ENCODE measurements around the gene ZNF518B.
A peak's percentile ranks its signal among the peaks of the same experiment; 100 is the strongest.

Gene ZNF518B

DNA sequence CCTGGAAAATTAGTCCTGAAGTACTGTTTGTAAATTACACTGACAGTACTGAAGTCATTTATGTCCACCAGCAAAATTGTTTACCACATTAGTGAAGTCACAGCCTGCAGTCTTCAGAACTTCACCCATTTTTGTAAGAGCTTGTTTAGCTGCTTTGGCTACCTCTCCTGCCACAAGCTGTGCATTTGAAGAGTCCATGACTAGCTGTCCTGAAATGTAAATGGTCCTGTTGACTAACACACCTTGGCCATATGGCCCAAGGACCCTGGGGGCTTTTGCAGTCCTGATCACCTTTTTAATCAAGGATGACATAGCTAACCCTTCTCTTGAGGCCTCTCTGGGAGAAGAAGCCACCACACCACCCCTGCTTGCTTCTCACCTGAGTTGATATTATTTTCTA, 21.4 kb upstream of the ZNF518B start:
- ChIA-PET CTCF (no interaction called here), POLR2A (no interaction called here)
- H3K4me3 ChIP-seq (ENCODE audit: low read depth, low read length), result no peak overlapping the region
- TF ChIP-seq, protein P1, sequence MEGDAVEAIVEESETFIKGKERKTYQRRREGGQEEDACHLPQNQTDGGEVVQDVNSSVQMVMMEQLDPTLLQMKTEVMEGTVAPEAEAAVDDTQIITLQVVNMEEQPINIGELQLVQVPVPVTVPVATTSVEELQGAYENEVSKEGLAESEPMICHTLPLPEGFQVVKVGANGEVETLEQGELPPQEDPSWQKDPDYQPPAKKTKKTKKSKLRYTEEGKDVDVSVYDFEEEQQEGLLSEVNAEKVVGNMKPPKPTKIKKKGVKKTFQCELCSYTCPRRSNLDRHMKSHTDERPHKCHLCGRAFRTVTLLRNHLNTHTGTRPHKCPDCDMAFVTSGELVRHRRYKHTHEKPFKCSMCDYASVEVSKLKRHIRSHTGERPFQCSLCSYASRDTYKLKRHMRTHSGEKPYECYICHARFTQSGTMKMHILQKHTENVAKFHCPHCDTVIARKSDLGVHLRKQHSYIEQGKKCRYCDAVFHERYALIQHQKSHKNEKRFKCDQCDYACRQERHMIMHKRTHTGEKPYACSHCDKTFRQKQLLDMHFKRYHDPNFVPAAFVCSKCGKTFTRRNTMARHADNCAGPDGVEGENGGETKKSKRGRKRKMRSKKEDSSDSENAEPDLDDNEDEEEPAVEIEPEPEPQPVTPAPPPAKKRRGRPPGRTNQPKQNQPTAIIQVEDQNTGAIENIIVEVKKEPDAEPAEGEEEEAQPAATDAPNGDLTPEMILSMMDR (IDR thresholded peaks at IDR 0.05; ENCODE audit: insufficient read depth, low read length, missing control alignments), result no peak
- no peak for DNase-seq (ENCODE audit: low read depth, low spot score)

DNA sequence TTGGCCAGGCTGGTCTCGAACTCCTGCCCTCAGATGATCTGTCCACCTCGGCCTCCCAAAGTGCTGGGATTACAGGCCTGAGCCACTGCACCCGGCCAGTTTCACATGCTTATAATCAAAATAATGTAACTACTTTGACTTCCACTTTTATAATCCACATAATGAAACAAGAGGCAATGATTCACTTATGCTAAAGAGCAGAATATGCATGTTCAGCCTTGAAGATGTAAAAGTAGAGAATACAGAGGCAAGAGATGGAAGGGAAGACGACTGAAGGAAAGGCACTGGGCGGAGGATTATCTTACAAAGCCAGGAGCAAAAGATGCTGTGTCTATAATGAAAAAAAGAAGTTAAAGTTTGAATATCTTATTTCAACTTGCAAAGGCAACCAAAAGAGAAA, 13.3 kb upstream of the ZNF518B start:
- TF ChIP-seq, protein P1 (IDR thresholded peaks at IDR 0.05; ENCODE audit: insufficient read depth, low read length, missing control alignments), result no peak
- CTCF ChIA-PET, result interaction anchor here (1.2 to 3.3 kb wide), 2 partner anchors 9 kb away, joined by 6 to 20 read pairs; no protein-coding TSS in a partner anchor
- no peak for DNase-seq (ENCODE audit: low read depth, low spot score)
- H3K4me3 ChIP-seq (ENCODE audit: low read depth, low read length), result no peak overlapping the region
- POLR2A ChIA-PET, result no interaction called here

DNA sequence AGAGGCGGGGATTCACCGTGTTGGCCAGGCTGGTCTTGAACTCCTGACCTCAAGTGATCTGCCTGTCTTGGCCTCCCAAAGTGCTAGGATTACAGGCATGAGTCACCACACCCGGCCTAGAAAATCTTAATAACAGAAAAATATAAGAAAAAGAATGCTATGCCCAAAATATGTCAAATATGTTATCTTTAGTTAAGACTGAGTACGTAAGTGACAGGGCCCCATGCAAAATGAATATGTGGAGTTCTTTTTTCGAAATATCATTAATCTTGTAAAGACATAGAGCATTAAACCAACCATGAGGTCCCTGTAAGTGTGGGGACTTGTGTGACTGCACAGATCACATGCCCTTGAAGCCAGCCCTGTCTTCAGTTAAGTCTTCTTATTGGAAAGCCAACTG, 8.9 kb upstream of the ZNF518B start:
- TF ChIP-seq, protein P1 (IDR thresholded peaks at IDR 0.05; ENCODE audit: insufficient read depth, low read length, missing control alignments), result no peak
- no peak for DNase-seq (ENCODE audit: low read depth, low spot score)
- ChIA-PET POLR2A (no interaction called here), CTCF (interaction anchor here (1.2 to 2.0 kb wide), 2 partner anchors 12 to 15 kb away, joined by 3 to 4 read pairs; no protein-coding TSS in a partner anchor)
- H3K4me3 ChIP-seq (ENCODE audit: low read depth, low read length), result no peak overlapping the region

DNA sequence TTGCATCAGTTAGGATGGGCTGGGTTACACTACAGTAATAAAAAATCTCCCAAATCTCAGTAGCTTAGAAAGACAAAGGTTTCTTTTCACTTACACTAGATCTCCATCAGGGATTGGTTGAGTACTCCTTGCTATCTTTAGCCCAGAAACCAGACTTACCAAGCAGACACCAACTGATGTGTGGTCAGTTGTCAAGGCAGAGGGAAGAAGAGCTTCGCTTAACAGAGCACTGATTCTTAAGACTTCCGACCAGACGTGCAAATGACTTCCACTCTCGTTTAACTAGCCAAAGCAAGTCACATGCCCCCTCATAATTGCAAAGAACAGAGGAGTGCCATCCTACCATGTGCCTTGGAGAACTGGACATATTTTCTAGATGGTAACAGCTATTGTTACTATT, 5.7 kb upstream of the ZNF518B start:
- TF ChIP-seq, protein P1 (IDR thresholded peaks at IDR 0.05; ENCODE audit: insufficient read depth, low read length, missing control alignments), result no peak
- CTCF ChIA-PET, result interaction anchor here (0.7 kb wide), 1 partner anchor 12 kb away, joined by 3 read pairs; no protein-coding TSS in a partner anchor
- DNase-seq (ENCODE audit: low read depth, low spot score), result no peak
- H3K4me3 ChIP-seq (ENCODE audit: low read depth, low read length), result no peak overlapping the region
- POLR2A ChIA-PET, result no interaction called here

DNA sequence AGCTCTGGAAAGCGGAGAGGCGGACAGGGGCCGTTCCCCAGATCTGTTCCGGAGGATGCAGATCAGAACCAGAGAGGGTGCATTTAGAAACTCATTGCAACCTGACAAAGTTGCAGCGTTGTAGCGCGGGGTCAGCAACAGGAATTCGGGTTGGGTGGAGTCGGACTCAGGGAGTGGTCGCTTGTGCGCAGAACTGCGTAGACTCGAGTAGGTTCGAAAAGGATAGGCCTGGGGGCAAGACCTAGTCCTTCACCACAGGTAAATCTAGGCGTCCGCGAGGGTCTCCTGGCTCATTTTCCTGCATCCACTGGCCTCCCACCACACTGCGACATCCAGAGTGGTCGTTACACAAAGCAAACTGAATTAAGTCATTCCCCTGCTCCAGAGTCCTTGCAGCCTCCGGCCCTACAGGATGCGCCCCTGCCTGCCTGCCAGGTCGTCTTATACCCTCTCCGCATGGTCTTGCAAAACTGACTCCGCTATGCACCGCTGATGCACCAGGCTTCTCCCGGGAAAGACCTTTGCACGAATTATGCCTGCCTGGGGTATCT, 4.7 kb upstream of the ZNF518B start:
- ChIA-PET CTCF (interaction anchor here (1.1 to 2.3 kb wide), 7 partner anchors 8 to 303 kb away, joined by 3 to 20 read pairs (median 6); no protein-coding TSS in a partner anchor), POLR2A (no interaction called here)
- TF ChIP-seq, protein P1 (IDR thresholded peaks at IDR 0.05; ENCODE audit: insufficient read depth, low read length, missing control alignments), result no peak
- DNase-seq (ENCODE audit: low read depth, low spot score), result no peak
- H3K4me3 ChIP-seq (ENCODE audit: low read depth, low read length), result peak overlapping the region; percentile 40

DNA sequence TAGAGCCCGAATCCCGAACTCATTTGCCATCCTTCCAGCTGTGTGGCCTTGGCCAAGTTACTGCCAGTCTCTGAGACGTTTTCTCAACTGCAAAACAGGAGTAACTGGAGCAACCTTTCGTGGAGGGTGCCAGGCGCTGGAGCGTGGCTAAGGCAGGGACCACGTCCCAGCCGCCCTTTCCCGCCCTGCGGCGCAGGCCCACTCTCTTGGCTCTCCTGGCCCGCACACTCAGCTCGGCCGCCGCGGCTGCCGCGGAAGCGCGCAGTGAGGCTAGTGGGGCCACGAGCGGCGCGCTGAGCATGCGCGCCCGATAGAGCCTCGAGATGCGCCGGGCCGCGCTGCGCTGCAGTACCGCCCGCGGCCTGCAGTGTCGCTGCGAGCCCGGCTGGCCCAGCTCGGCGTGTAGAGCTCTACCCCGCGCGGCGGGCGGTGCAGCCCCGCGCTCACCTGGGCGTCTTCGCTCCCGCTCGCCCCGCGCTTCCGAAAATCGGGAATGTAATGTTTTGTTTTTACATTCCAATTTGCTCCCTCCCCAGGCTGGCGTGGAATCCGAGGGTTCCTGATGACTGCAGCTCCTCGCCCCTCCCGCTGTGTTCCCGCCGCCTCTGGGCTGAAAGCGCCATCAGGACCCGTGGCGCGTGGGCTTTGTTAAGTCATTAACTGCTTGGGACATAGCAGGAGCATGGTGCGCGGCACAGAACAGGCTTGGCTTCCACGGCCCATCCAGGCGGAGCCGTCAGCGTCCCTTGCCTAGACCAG, 4.0 kb upstream of the ZNF518B start:
- TF ChIP-seq, protein P1 (IDR thresholded peaks at IDR 0.05; ENCODE audit: insufficient read depth, low read length, missing control alignments), result peak; percentile 85
- H3K4me3 ChIP-seq (ENCODE audit: low read depth, low read length), result peak overlapping the region; percentile 42
- CTCF ChIA-PET, result interaction anchor here (0.6 to 2.3 kb wide), 20 partner anchors 8 to 307 kb away, joined by 3 to 20 read pairs (median 4); no protein-coding TSS in a partner anchor
- POLR2A ChIA-PET, result no interaction called here
- no peak for DNase-seq (ENCODE audit: low read depth, low spot score)
